NCI-H1105 (cell line): ENCODE data around the gene CD226.
"Not testable (repeated sequence)": the region's sequence is repeated elsewhere in the genome, so short reads cannot be mapped to it uniquely, and the experiment has no call there.

ENCODE experiments used
- DNase-seq: peaks from one replicate; lab custom pipeline; 2025; lab: John Stamatoyannopoulos, UW

Gene CD226

GRCh38 chr18:69947361-69948133 lies at the start of gene CD226:
TSS of gene CD226 (minus strand) at chr18:69947873. CDS start at chr18:69947406, 467 bp downstream.
- no peak for DNase-seq

GRCh38 chr18:69996951-69997798 lies 49.5 kb upstream of the CD226 start:
- DNase-seq: no peak

- DNase-seq: no peak
Measured at GRCh38 chr18:69996417-69996816, 48.7 kb upstream of the CD226 start.

GRCh38 chr18:69995774-69996173 lies 48.1 kb upstream of the CD226 start:
- no peak for DNase-seq

GRCh38 chr18:69992776-69993175 lies 45.1 kb upstream of the CD226 start:
- no peak for DNase-seq

- DNase-seq: no peak
Measured at GRCh38 chr18:69987870-69988269, 40.2 kb upstream of the CD226 start.

- no peak for DNase-seq
Measured at GRCh38 chr18:69985239-69985638, 37.6 kb upstream of the CD226 start.

GRCh38 chr18:69982417-69982816 lies 34.7 kb upstream of the CD226 start:
- no peak for DNase-seq

- DNase-seq: no peak
Measured at GRCh38 chr18:69981948-69982347, 34.3 kb upstream of the CD226 start.

- no peak for DNase-seq
Measured at GRCh38 chr18:69980982-69981804, 33.5 kb upstream of the CD226 start.

- DNase-seq: no peak
Measured at GRCh38 chr18:69980509-69980908, 32.8 kb upstream of the CD226 start.

GRCh38 chr18:69978732-69979715 lies 31.4 kb upstream of the CD226 start:
- DNase-seq: no peak

GRCh38 chr18:69975294-69975693 lies 27.6 kb upstream of the CD226 start:
- DNase-seq: not testable (repeated sequence)

- DNase-seq: no peak
Measured at GRCh38 chr18:69974365-69974764, 26.7 kb upstream of the CD226 start.

GRCh38 chr18:69969491-69969890 lies 21.8 kb upstream of the CD226 start:
- DNase-seq: no peak

GRCh38 chr18:69968039-69968438 lies 20.4 kb upstream of the CD226 start:
- no peak for DNase-seq

- no peak for DNase-seq
Measured at GRCh38 chr18:69963196-69963595, 15.5 kb upstream of the CD226 start.

- no peak for DNase-seq
Measured at GRCh38 chr18:69961718-69962117, 14.0 kb upstream of the CD226 start.

- DNase-seq: no peak
Measured at GRCh38 chr18:69958422-69958821, 10.7 kb upstream of the CD226 start.

- no peak for DNase-seq
Measured at GRCh38 chr18:69957747-69958146, 10.1 kb upstream of the CD226 start.
